Activated naive CD8-positive, alpha-beta T cell treated with anti-CD3 and anti-CD28 coated beads for 36 hours (primary cell): Measurements from ENCODE around the gene KIAA1217. TPM values are rescaled to one million over a fixed set of nuclear protein-coding genes. Genes with fewer than 3 reads are reported as not detected.
A peak's percentile ranks its signal among the peaks of the same experiment; 100 is the strongest.
"Not testable (repeated sequence)": the region's sequence is repeated elsewhere in the genome, so short reads cannot be mapped to it uniquely, and the experiment has no call there.

Experiments used
- DNase-seq: peaks from one replicate; pipeline ENCODE4 v3.0.0; 2021
- H3K27ac Mint-ChIP-seq: one replicate; pipeline ENCODE4 v1.8.0; 2022; ENCODE audit warnings: mild to moderate bottlenecking, moderate library complexity, mixed read lengths
- H3K27me3 Mint-ChIP-seq: one replicate; pipeline ENCODE4 v1.8.0; 2022; ENCODE audit warnings: mild to moderate bottlenecking, mixed read lengths
- H3K36me3 Mint-ChIP-seq: one replicate; pipeline ENCODE4 v1.8.0; 2021; ENCODE audit warnings: mild to moderate bottlenecking, mixed read lengths
- H3K4me1 Mint-ChIP-seq: one replicate; pipeline ENCODE4 v1.8.0; 2021; ENCODE audit warnings: mixed read lengths
- H3K4me3 Mint-ChIP-seq: one replicate; pipeline ENCODE4 v1.8.0; 2022; ENCODE audit warnings: mild to moderate bottlenecking, moderate library complexity, mixed read lengths
- H3K9me3 Mint-ChIP-seq: one replicate; pipeline ENCODE4 v1.8.0; 2022; ENCODE audit warnings: mixed read lengths
- total RNA-seq, 2 experiments: library from RNA; stranded (reverse); gene quantifications; one replicate each; pipeline ENCODE4 v1.2.3, GENCODE V29; 2021

The KIAA1217 gene
- total RNA-seq, 2 experiments from 2014 or later, result 1.5 to 1.6 TPM

GRCh38 chr10:24344279-24344678 is 135.3 kb downstream of the KIAA1217 start:
- Mint-ChIP-seq H3K27ac (no peak overlapping the region), H3K4me3 (no peak overlapping the region), H3K36me3 (no peaks in the 10 kb centered on the region)

DNA sequence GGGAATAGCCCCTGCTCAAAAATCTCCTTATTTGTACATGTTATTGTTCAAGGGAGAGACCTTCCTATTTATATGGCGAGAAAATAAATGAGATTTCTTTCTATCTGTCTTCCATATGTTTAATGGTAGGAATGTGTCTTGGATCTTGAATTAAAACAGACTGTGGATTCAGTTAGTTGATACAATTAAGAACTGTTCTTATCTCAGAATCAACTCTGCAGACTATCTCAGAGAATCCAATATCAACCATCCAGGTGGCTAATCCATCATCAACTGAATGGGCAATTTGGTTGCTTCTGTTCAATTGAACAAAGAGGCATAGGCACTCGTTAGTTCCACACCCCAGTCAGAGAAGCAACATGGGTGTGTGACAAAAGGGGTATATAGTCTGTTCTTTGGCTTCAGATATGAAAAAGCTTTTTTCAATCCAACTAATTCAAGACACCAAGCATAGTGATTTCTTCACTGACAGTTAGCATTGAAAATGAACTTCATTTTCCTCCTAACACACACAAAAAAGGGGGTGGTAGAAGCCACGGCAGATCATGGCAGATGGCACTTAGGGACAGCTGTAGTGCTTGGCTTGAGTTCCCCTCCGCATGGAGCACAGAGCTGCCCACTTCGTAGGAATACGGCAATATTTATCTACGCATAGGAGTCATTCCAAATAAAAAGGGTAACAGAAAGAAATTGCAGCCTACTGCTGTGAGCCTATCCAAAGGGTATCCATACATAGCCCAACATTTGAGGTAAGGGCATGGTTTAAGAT is 135.9 kb downstream of the KIAA1217 start:
- H3K27me3 Mint-ChIP-seq, result peaks cover 4% of the 10 kb centered on the region

More at GRCh38 chr10:24344279-24344678, 135.3 kb downstream of the KIAA1217 start:
- Mint-ChIP-seq H3K4me1 (no peaks in the 10 kb centered on the region), H3K9me3 (no peaks in the 10 kb centered on the region), H3K27me3 (peaks cover 4% of the 10 kb centered on the region)
- no peak for DNase-seq

GRCh38 chr10:24346877-24347519 is 138.1 kb downstream of the KIAA1217 start:
- Mint-ChIP-seq H3K4me1 (no peaks in the 10 kb centered on the region), H3K9me3 (no peaks in the 10 kb centered on the region), H3K27me3 (peaks cover 4% of the 10 kb centered on the region), H3K27ac (no peak overlapping the region), H3K36me3 (no peaks in the 10 kb centered on the region), H3K4me3 (no peak overlapping the region)
- no peak for DNase-seq

More for the DNA sequence above, 135.9 kb downstream of the KIAA1217 start:
- Mint-ChIP-seq H3K36me3 (no peaks in the 10 kb centered on the region), H3K4me1 (no peaks in the 10 kb centered on the region), H3K9me3 (no peaks in the 10 kb centered on the region), H3K27ac (no peak overlapping the region), H3K4me3 (no peak overlapping the region)
- DNase-seq, result no peak

DNA sequence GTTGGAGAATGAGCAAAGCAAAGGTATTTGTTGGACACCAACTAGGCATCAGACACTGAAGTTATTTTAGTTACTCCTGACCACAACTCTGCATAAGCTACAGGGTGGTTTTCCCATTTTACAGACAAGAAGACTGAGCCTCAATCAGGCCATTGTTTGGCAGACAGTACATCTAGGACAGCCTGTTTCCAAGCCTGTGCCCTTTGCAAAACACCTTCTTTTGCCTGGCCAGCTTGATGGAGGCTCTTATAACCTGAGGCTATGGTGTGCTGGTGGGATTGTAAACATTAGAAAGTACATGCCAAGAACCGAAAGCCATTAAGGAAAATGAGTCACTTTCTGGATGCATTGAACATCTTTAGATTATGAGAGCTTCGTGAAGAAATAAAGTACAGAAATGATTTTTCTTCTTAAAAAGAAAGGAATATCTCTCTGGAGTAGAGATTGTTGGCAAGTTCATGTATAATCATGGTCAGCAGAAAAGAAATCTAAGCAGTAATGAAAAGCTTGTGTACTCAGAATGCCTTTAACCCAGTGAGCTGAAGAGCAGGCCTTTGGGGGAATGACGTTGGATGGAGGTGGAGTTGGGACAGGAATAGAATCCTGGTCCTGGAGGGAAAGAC is 140.6 kb downstream of the KIAA1217 start:
- no peaks in the 10 kb centered on the region for H3K27me3 Mint-ChIP-seq
- no peaks in the 10 kb centered on the region for H3K9me3 Mint-ChIP-seq

GRCh38 chr10:24350070-24350921 is 141.4 kb downstream of the KIAA1217 start:
- H3K27ac Mint-ChIP-seq, result no peak overlapping the region
- H3K36me3 Mint-ChIP-seq, result no peaks in the 10 kb centered on the region
- DNase-seq, result no peak
- no peaks in the 10 kb centered on the region for H3K4me1 Mint-ChIP-seq
- H3K9me3 Mint-ChIP-seq, result no peaks in the 10 kb centered on the region
- no peak overlapping the region for H3K4me3 Mint-ChIP-seq
- H3K27me3 Mint-ChIP-seq, result no peaks in the 10 kb centered on the region

More for the DNA sequence above, 140.6 kb downstream of the KIAA1217 start:
- Mint-ChIP-seq H3K4me1 (no peaks in the 10 kb centered on the region), H3K4me3 (no peak overlapping the region), H3K36me3 (no peaks in the 10 kb centered on the region), H3K27ac (no peak overlapping the region)
- DNase-seq, result no peak

- not testable (repeated sequence) for H3K4me1 Mint-ChIP-seq, H3K27me3 Mint-ChIP-seq, H3K36me3 Mint-ChIP-seq, DNase-seq, H3K4me3 Mint-ChIP-seq, H3K27ac Mint-ChIP-seq, H3K9me3 Mint-ChIP-seq
These were observed 141.9 kb downstream of the KIAA1217 start for GRCh38 chr10:24350922-24351225.

DNA sequence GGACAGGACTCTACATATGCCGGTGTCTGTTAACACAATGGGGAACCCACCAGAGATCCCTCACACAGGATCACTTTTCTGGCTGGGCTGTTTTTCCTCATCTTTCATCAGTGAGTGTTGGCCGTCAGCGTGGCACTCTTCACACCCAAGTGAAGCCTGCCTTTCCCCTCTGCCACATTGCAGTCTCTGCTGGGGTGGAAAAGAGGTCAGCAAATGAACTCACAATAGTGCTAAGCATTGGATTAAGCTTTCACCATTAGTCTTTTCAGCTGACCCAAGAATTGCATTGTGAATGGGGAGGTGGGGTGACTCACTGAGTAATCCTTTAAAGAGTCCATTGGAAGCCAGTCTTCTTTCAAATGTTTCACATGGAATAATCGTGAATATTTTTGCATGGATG is 143.0 kb downstream of the KIAA1217 start:
- Mint-ChIP-seq H3K4me3 (no peak overlapping the region), H3K36me3 (no peaks in the 10 kb centered on the region), H3K27ac (no peak overlapping the region), H3K27me3 (no peaks in the 10 kb centered on the region), H3K9me3 (no peaks in the 10 kb centered on the region), H3K4me1 (no peaks in the 10 kb centered on the region)
- DNase-seq, result no peak

GRCh38 chr10:24352399-24352798 is 143.5 kb downstream of the KIAA1217 start:
- no peak for DNase-seq
- H3K27ac Mint-ChIP-seq, result no peak overlapping the region
- no peaks in the 10 kb centered on the region for H3K9me3 Mint-ChIP-seq
- H3K36me3 Mint-ChIP-seq, result no peaks in the 10 kb centered on the region
- H3K4me3 Mint-ChIP-seq, result no peak overlapping the region
- H3K4me1 Mint-ChIP-seq, result no peaks in the 10 kb centered on the region
- H3K27me3 Mint-ChIP-seq, result no peaks in the 10 kb centered on the region

DNA sequence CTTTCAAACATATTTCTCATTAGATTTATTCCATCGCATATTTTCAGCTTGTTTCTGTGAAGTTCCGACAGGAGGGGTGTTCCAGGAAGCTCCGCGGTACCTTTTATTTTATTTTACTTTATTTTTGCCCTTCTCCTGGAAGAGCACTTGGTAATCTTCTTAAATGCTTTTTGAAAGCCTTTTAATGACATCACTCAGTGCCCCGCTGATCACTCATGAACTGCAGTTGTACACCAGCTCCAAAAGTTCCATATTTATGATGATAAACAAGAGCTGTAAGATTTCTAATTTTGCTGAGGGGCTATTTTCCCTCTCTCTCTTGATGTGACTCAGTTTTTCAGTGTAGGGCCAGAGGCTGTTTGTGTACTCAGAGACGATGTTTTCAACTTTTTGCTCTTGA is 144.4 kb downstream of the KIAA1217 start:
- Mint-ChIP-seq H3K27me3 (no peaks in the 10 kb centered on the region), H3K36me3 (no peaks in the 10 kb centered on the region), H3K4me1 (no peaks in the 10 kb centered on the region), H3K9me3 (no peaks in the 10 kb centered on the region), H3K4me3 (no peak overlapping the region), H3K27ac (no peak overlapping the region)
- DNase-seq, result no peak

DNA sequence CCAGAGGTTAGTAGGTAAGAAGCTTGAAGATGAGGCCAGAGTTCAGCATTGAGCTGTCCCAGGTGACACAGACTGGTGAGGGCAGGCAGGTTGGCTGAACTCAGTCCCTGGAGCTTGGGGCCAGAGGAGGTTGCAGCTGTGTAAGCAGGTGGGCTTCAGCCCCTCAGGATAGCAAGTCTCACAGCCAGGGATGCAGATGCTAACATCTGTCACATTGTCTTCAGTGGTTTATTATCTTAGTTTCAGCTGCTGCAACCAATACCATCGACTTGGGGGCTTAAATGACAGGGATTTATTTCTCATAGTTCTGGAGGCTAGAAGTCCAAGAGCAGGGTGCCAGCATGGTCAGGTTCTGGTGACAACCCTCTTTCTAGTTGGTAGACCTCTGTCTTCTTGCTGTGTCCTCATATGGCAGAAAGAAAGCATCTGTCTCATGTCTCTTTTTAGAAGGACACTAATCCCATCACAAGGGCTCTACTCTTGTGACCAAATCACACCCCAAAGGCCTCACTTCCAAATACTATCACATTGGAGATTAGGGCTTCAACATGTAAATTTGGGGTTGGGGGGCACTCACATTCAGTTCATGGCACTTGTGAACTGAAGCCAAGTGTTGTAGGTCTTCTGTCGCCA is 146.2 kb downstream of the KIAA1217 start:
- H3K27ac Mint-ChIP-seq, result no peak overlapping the region
- no peak for DNase-seq
- H3K9me3 Mint-ChIP-seq, result no peaks in the 10 kb centered on the region

DNA sequence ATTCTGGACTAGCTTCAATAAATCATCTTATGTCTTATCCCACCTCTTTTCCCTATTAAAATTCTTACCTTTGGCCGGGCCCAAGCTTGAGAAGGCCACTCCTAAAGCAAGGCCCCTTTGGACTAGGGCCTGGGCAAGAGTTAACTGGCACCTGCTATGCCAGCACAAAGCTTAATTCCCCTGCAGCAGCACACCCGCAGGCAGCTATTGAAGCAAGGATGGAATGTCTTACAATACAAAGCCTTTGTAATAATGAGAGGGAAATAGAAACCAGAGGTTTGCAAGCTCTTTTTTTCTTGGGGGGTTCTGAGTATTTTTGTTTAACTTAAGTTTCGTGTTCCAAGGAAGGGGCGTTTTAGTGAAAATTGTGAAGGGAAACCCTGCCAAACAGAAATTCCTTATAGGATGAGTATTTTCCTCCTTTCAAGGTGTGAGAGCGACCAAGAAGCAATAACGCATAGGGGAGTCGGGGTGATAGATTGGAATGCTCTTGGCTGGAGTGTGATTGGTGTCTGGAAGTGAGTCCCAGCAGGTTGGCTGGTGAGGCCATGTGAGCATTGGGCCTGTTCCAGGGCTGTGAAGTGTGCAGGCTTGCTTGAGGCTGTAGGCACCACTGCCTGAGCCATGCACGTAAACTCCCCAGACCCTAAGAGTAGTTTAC is 148.5 kb downstream of the KIAA1217 start:
- H3K36me3 Mint-ChIP-seq, result no peaks in the 10 kb centered on the region
- H3K27ac Mint-ChIP-seq, result no peak overlapping the region
- DNase-seq, result no peak
- H3K4me3 Mint-ChIP-seq, result no peak overlapping the region
- no peaks in the 10 kb centered on the region for H3K27me3 Mint-ChIP-seq
- H3K4me1 Mint-ChIP-seq, result no peaks in the 10 kb centered on the region
- H3K9me3 Mint-ChIP-seq, result no peaks in the 10 kb centered on the region

More for the DNA sequence above, 146.2 kb downstream of the KIAA1217 start:
- Mint-ChIP-seq H3K36me3 (no peaks in the 10 kb centered on the region), H3K4me3 (no peak overlapping the region), H3K27me3 (no peaks in the 10 kb centered on the region), H3K4me1 (no peaks in the 10 kb centered on the region)

DNA sequence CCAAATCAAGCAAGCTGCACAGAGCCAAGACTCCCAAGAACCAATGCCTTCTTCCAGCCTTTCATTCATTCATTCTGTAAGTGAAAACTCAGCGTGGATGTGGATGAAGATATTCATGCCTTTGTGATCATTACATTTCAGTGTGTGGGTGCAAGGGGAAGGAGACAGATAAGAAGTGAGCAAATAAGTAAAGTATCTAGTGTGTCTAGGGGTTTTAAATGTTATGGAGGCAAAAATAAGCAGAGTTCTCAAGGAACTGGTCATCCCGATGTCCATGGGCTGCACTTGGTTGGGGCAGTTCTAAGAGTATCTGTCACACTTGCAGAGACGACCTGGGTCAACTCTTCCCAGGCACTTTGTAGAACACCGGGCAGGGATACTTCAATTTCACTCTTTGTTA is 149.1 kb downstream of the KIAA1217 start:
- no peaks in the 10 kb centered on the region for H3K9me3 Mint-ChIP-seq
- no peaks in the 10 kb centered on the region for H3K36me3 Mint-ChIP-seq
- no peaks in the 10 kb centered on the region for H3K27me3 Mint-ChIP-seq
- H3K27ac Mint-ChIP-seq, result no peak overlapping the region
- no peaks in the 10 kb centered on the region for H3K4me1 Mint-ChIP-seq
- no peak for DNase-seq
- H3K4me3 Mint-ChIP-seq, result no peak overlapping the region

- H3K36me3 Mint-ChIP-seq, result no peaks in the 10 kb centered on the region
- H3K4me3 Mint-ChIP-seq, result no peak overlapping the region
- H3K27ac Mint-ChIP-seq, result no peak overlapping the region
- DNase-seq, result peak; percentile 25
- H3K4me1 Mint-ChIP-seq, result no peaks in the 10 kb centered on the region
- H3K9me3 Mint-ChIP-seq, result no peaks in the 10 kb centered on the region
- no peaks in the 10 kb centered on the region for H3K27me3 Mint-ChIP-seq
These were observed 151.6 kb downstream of the KIAA1217 start for GRCh38 chr10:24360282-24361127.
